Keratinocyte (primary cell): ENCODE data around the gene KCNJ6.
"Not testable (repeated sequence)": the region's sequence is repeated elsewhere in the genome, so short reads cannot be mapped to it uniquely, and the experiment has no call there.

Experiments
- CTCF ChIP-seq, 3 experiments: IDR thresholded peaks in 1 of 3; conservative IDR thresholded peaks in 1 of 3; optimal IDR thresholded peaks in 1 of 3; 2 replicates in 2 of 3; 3 replicates in 1 of 3; pipeline versions ENCODE3 to v1.5.1; 2011; ENCODE audit warnings: low read length in 3 of 3, mild to moderate bottlenecking in 3 of 3, moderate library complexity in 2 of 3, control low read depth in 1 of 3, inconsistent platforms in 1 of 3; ENCODE audit not compliant: insufficient read depth in 2 of 3; ENCODE audit errors: extremely low read depth in 1 of 3
- EZH2 ChIP-seq: IDR thresholded peaks from one replicate; pipeline ENCODE4 v1.6.1; 2012; ENCODE audit warnings: inconsistent platforms, mild to moderate bottlenecking, low read length, moderate library complexity

GRCh38 chr21:37712569-37712934 is 203.7 kb downstream of the KCNJ6 start:
- TF ChIP-seq CTCF (optimal IDR thresholded peaks at IDR 0.05 in 1 of 3, IDR thresholded peaks at IDR 0.05 in 1 of 3, conservative IDR thresholded peaks at IDR 0.05 in 1 of 3; ENCODE audit: extremely low read depth in 1 of 3, insufficient read depth in 2 of 3, low read length in 3 of 3); EZH2: not testable (repeated sequence)
